Lung (tissue), 12 donors: ENCODE data around the gene DBN1. TPM values are rescaled to one million over a fixed set of nuclear protein-coding genes. Genes with fewer than 3 reads are reported as not detected.

Source experiments
- ATAC-seq: fragments of 200-7000 bp; cut with Tn5 transposase; one replicate; pipeline ENCODE4 v1.9.1; 2020; ENCODE audit warnings: moderate number of reproducible peaks; ENCODE audit not compliant: insufficient read depth, low FRiP score
- DNase-seq, 3 donors: peaks; one replicate each; pipeline ENCODE4 v3.0.0-alpha.2; 2013 to 2017
- H3K27ac ChIP-seq, 2 donors: one replicate each; pipeline ENCODE4 v1.5.1; 2013; ENCODE audit warnings: mild to moderate bottlenecking in 2 of 2, moderate library complexity in 2 of 2, control low read depth in 1 of 2, inconsistent platforms in 1 of 2, low read depth in 1 of 2, low read length in 1 of 2
- H3K27me3 ChIP-seq, 3 donors: one replicate each; pipeline ENCODE4 v1.5.1; 2013; ENCODE audit warnings: low read length in 2 of 3; ENCODE audit not compliant: control insufficient read depth in 3 of 3, insufficient read depth in 3 of 3
- H3K36me3 ChIP-seq, 4 donors: one replicate each; pipeline ENCODE4 v1.5.1; 2013; ENCODE audit warnings: low read length in 4 of 4, mild to moderate bottlenecking in 1 of 4, moderate library complexity in 1 of 4; ENCODE audit not compliant: control insufficient read depth in 4 of 4, insufficient read depth in 4 of 4
- H3K4me1 ChIP-seq, 5 donors: one replicate each; pipeline ENCODE4 v1.5.1; 2013; ENCODE audit warnings: low read length in 5 of 5, mild to moderate bottlenecking in 2 of 5, moderate library complexity in 1 of 5; ENCODE audit not compliant: control insufficient read depth in 5 of 5, insufficient read depth in 5 of 5
- H3K4me3 ChIP-seq: one replicate; pipeline ENCODE4 v1.5.1; 2013; ENCODE audit warnings: mild to moderate bottlenecking, control low read depth, moderate library complexity
- H3K9ac ChIP-seq, 2 donors: one replicate each; pipeline ENCODE4 v1.5.1; 2013; ENCODE audit warnings: low read length in 2 of 2, control low read depth in 1 of 2; ENCODE audit not compliant: insufficient read depth in 1 of 2
- H3K9me3 ChIP-seq, 4 donors: one replicate each; pipeline ENCODE4 v1.5.1; 2013; ENCODE audit warnings: low read length in 3 of 4, mild to moderate bottlenecking in 1 of 4, moderate library complexity in 1 of 4; ENCODE audit not compliant: control insufficient read depth in 4 of 4, insufficient read depth in 3 of 4
- CTCF ChIP-seq: IDR thresholded peaks from 2 replicates; pipeline ENCODE4 v1.5.1; 2012; ENCODE audit warnings: mild to moderate bottlenecking; ENCODE audit errors: control extremely low read depth, extremely low read depth
- WGBS, 2 donors: extraction: QIAGEN DNeasy Blood & Tissue Kit; methylation state at CpG; one replicate each; pipeline ENCODE4 v1.1.7; 2013; 5-methylcytosine and 5-hydroxymethylcytosine counted together
- polyA plus RNA-seq, 2 donors: library from polyadenylated mRNA; stranded (reverse); fragments of 200-250 nt; gene quantifications; one replicate each; pipeline ENCODE4 v1.2.1, GENCODE V29; 2013
- total RNA-seq, 2 donors: library from RNA; depleted of rRNA in 1 of 2; stranded (reverse); fragments of >200 nt in 1 of 2; gene quantifications; one replicate each; pipeline ENCODE4 v1.2.1, GENCODE V29; 2014 to 2021
- donor health status: control.
- donor health status: control.
- donor health status: Bipolar disorder and iron deficiency.
- donor health status: healthy.
- donor health status: DM: yes; HTN: yes; CAD: no.

DBN1 gene
- total and polyA plus RNA-seq, 4 donors: 18.7 to 38.3 (median 30.3) TPM

- Histone ChIP-seq H3K9ac (no peak overlapping the region), H3K27me3 (no peaks in the 10 kb centered on the region), H3K4me1 (peaks cover 3 to 31% (median 13%) of the 10 kb centered on the region in 5 donors), H3K36me3 (peaks cover 0 to 11% (median 2%) of the 10 kb centered on the region in 4 donors), H3K27ac (no peak overlapping the region), H3K9me3 (no peaks in the 10 kb centered on the region), H3K4me3 (no peak overlapping the region)
- WGBS, 2 donors: 92 to 95% methylated on average over 13 of the region's 13 CpGs
- no peak for ATAC-seq
- DNase-seq: no peak
- TF ChIP-seq CTCF: no peak
Observed at GRCh38 chr5:177477701-177478477, 4.5 kb upstream of the DBN1 start.

- H3K4me3 ChIP-seq: no peak overlapping the region
- ATAC-seq (no peak), DNase-seq (peak; percentile 52 to 64 (median 55))
- no peaks in the 10 kb centered on the region for H3K9me3 ChIP-seq
- no peaks in the 10 kb centered on the region for H3K27me3 ChIP-seq
- peaks cover 0 to 4% (median under 1%) of the 10 kb centered on the region in 4 donors for H3K36me3 ChIP-seq
- 73 to 80% methylated on average over 18 of the region's 18 CpGs for WGBS, 2 donors
- no peak overlapping the region for H3K9ac ChIP-seq
- H3K27ac ChIP-seq: no peak overlapping the region
- TF ChIP-seq CTCF: no peak
- peaks cover 3 to 38% (median 15%) of the 10 kb centered on the region in 5 donors for H3K4me1 ChIP-seq
Observed at GRCh38 chr5:177476531-177477233, 3.2 kb upstream of the DBN1 start.

GRCh38 chr5:177475563-177476427 lies 2.4 kb upstream of the DBN1 start:
- Histone ChIP-seq H3K36me3 (peaks cover 0 to under 1% (median 0%) of the 10 kb centered on the region in 4 donors), H3K9ac (no peak overlapping the region), H3K9me3 (no peaks in the 10 kb centered on the region), H3K27ac (peak overlapping the region in 1 of 2 donors; percentile 29), H3K27me3 (no peaks in the 10 kb centered on the region), H3K4me3 (no peak overlapping the region), H3K4me1 (peaks cover 3 to 45% (median 21%) of the 10 kb centered on the region in 5 donors)
- WGBS, 2 donors: 71 to 81% methylated on average over 11 of the region's 11 CpGs
- no peak for DNase-seq
- ATAC-seq: no peak
- no peak for TF ChIP-seq CTCF
